Heart left ventricle (tissue), 16 donors: ENCODE data around the gene NTHL1. TPM values are rescaled to one million over a fixed set of nuclear protein-coding genes. Genes with fewer than 3 reads are reported as not detected.

Experiments used
- ATAC-seq, 4 donors: fragments of 200-7000 bp; cut with Tn5 transposase; one replicate each; pipeline ENCODE4 v1.9.1; 2020 to 2022; ENCODE audit warnings: moderate library complexity in 4 of 4, mild to moderate bottlenecking in 3 of 4, moderate number of reproducible peaks in 1 of 4
- DNase-seq, 5 donors: peaks; one replicate each; pipeline ENCODE4 v3.0.0-alpha.2; 2020
- H3K27ac ChIP-seq, 12 donors: fragments of 200-600 bp; sonication (generic) in 4 of 12; one replicate each; pipeline versions ENCODE4 v1.5.0 to v1.8.0; 2016 to 2022; ENCODE audit warnings: mild to moderate bottlenecking in 2 of 12
- H3K27me3 ChIP-seq, 9 donors: fragments of 200-600 bp; sonication (generic) in 2 of 9; one replicate each; pipeline versions ENCODE4 v1.5.1 to v1.8.0; 2016 to 2022; ENCODE audit warnings: mild to moderate bottlenecking in 3 of 9
- H3K36me3 ChIP-seq, 9 donors: fragments of 200-600 bp; sonication (generic) in 2 of 9; one replicate each; pipeline versions ENCODE4 v1.5.0 to v1.8.0; 2018 to 2022; ENCODE audit warnings: mild to moderate bottlenecking in 2 of 9
- H3K4me1 ChIP-seq, 12 donors: fragments of 200-600 bp; sonication (generic) in 4 of 12; one replicate each; pipeline versions ENCODE4 v1.5.0 to v1.8.0; 2016 to 2022; ENCODE audit warnings: mild to moderate bottlenecking in 3 of 12
- H3K4me3 ChIP-seq, 12 donors: fragments of 200-600 bp; sonication (generic) in 4 of 12; one replicate each; pipeline versions ENCODE4 v1.5.0 to v1.8.0; 2017 to 2022; ENCODE audit warnings: mild to moderate bottlenecking in 9 of 12, moderate library complexity in 4 of 12
- H3K9me3 ChIP-seq, 12 donors: fragments of 200-600 bp; sonication (generic) in 4 of 12; one replicate each; pipeline versions ENCODE4 v1.5.0 to v1.8.0; 2016 to 2022; ENCODE audit warnings: mild to moderate bottlenecking in 1 of 12
- POLR2A ChIP-seq, 2 donors: fragments of 450-650 bp; IDR thresholded peaks; one replicate each; pipeline ENCODE4 v1.6.1; 2017; ENCODE audit warnings: antibody characterized with exemption in 2 of 2, mild to moderate bottlenecking in 2 of 2, moderate library complexity in 2 of 2
- WGBS, 4 donors: extraction: QIAGEN DNeasy Blood & Tissue Kit in 2 of 4; methylation state at CpG; one replicate each; pipeline versions ENCODE4 v1.1.5 to v1.1.7; 2013 to 2018; 5-methylcytosine and 5-hydroxymethylcytosine counted together
- intact Hi-C, 10 donors: fragments of 100-400 bp; cut with DNase I; formaldehyde crosslinking; loops; one replicate each; pipeline versions ENCODE4 v1.11.1 to v1.14.2; 2022
- polyA plus RNA-seq, 2 donors: library from polyadenylated mRNA; stranded (reverse); fragments of 200-250 nt; gene quantifications; one replicate each; pipeline ENCODE4 v1.2.3, GENCODE V29; 2013
- total RNA-seq, 9 donors: library from RNA; depleted of rRNA in 2 of 9; stranded (reverse); fragments of >200 nt in 2 of 9; fragmentation: NEBNext Ultra II Directional in 3 of 9; extraction: Animal tissue kit (Norgen Biotek cat#: 25700) in 3 of 9; gene quantifications; one replicate each; pipeline versions ENCODE4 v1.1.0 to v1.2.4, GENCODE V29; 2016 to 2023
- TF ChIP-seq, protein P1 (sequence below), 12 donors: fragments of 200-600 bp; sonication (generic) in 4 of 12; IDR thresholded peaks; one replicate each; pipeline versions ENCODE4 v1.5.0 to v1.8.0; 2018 to 2022; ENCODE audit warnings: antibody characterized with exemption in 12 of 12, mild to moderate bottlenecking in 5 of 12
- donor health status: ischemic (EF 13 %, LVEDD 7.1; RV severe dilation, severe dysfunction).
- donor health status: healthy with polysubstance abuse.
- donor health status: DM: no; HTN: yes; CAD: no.
- donor health status: DM: no; HTN: no; CAD: no.
- donor health status: ischemic (EF 25% LVEDD 6.9; RV normal size, moderate dysfunction).
- donor health status: ischemic (EF 25% LVEDD 5.7; RV mildly dilated, moderate dysfunction).
- donor health status: healthy.
- donor health status: DM: yes; HTN: yes; CAD: no.
- donor health status: ischemic (EF 35%, LVEDD 5.7; RV mildly dilated, moderate dysfunction).
- donor health status: nonischemic (EF 11% LVEDD 7.7; RV severe dilation, severe dysfunction).
- donor health status: DM: yes; HTN: yes; CAD: no.
- donor health status: PGD.
- donor health status: ischemic (EF 29% LVEDD 5.4; RV normal size, mild dysfunction).
- donor health status: nonischemic (EF 23%, LVEDD 6.1; RV moderate dilation, normal function).

Gene NTHL1
- total and polyA plus RNA-seq, 11 donors: 9.0 to 32.3 (median 12.2) TPM

DNA sequence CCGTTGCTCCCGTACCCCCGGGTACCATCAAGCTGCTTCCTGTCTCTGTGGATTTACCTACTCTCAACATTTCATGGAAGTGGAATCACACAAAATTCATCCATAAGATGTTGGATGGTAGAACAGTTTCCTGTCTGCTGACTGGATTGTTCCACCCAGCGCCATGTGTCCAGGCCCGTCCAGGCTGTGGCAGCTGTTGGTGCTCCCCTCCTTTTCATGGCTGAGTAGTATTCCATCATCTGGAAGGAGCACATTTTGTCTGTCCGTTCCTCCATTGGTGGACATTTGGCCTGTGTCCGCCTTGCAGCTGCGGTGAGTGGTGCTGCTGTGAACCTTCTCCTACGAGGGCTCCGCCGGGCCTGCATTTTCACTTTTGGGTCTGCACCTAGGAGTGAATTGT, 18.5 kb upstream of the NTHL1 start:
- intact Hi-C loops: no loop called here
- Histone ChIP-seq H3K9me3 (no peaks in the 10 kb centered on the region), H3K4me3 (no peak overlapping the region), H3K36me3 (peaks cover 0 to 92% (median 81%) of the 10 kb centered on the region in 9 donors), H3K27ac (no peak overlapping the region), H3K27me3 (no peaks in the 10 kb centered on the region), H3K4me1 (no peaks in the 10 kb centered on the region)
- DNase-seq (no peak), ATAC-seq (no peak)
- TF ChIP-seq, protein P1, sequence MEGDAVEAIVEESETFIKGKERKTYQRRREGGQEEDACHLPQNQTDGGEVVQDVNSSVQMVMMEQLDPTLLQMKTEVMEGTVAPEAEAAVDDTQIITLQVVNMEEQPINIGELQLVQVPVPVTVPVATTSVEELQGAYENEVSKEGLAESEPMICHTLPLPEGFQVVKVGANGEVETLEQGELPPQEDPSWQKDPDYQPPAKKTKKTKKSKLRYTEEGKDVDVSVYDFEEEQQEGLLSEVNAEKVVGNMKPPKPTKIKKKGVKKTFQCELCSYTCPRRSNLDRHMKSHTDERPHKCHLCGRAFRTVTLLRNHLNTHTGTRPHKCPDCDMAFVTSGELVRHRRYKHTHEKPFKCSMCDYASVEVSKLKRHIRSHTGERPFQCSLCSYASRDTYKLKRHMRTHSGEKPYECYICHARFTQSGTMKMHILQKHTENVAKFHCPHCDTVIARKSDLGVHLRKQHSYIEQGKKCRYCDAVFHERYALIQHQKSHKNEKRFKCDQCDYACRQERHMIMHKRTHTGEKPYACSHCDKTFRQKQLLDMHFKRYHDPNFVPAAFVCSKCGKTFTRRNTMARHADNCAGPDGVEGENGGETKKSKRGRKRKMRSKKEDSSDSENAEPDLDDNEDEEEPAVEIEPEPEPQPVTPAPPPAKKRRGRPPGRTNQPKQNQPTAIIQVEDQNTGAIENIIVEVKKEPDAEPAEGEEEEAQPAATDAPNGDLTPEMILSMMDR (IDR thresholded peaks at IDR 0.05): no peak
- no peak for TF ChIP-seq POLR2A (IDR thresholded peaks at IDR 0.05)
- WGBS, 4 donors: 97 to 98% (median 97%) methylated on average over 11 of the region's 11 CpGs

DNA sequence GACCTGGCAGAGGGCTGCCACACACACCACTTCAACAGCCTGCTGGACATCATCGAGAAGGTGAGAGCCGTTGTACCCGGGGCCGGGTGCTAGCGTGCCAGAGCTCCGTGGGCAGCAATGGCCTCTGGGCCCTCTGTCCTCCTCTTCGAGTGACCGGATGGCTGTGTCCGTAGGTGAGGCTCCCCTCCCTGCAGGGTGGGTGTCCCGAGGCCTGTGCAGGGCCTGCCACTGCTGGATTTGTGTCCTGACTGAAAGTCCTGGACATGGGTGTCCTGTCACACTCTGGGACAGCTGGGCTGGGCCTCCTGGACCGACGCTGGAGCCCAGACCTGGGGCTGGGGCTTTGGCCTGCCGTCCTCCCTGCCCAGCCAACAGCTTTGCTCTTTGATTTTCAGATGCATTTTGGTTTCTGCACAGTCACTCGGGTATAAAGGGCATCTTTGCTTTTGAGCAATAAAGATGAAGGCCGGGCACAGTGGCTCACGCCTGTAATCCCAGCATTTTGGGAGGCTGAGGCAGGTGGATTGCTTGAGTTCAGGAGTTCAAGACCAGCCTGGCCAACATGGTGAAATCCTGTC, 16.8 kb upstream of the NTHL1 start:
- H3K4me3 ChIP-seq: no peak overlapping the region

GRCh38 chr16:2063861-2064260, 16.2 kb upstream of the NTHL1 start:
- DNase-seq (no peak), ATAC-seq (no peak)
- peaks cover 0 to 93% (median 81%) of the 10 kb centered on the region in 9 donors for H3K36me3 ChIP-seq
- no peak overlapping the region for H3K4me3 ChIP-seq
- TF ChIP-seq, protein P1 (IDR thresholded peaks at IDR 0.05): no peak
- no peak for TF ChIP-seq POLR2A (IDR thresholded peaks at IDR 0.05)
- no peaks in the 10 kb centered on the region for H3K4me1 ChIP-seq
- H3K27ac ChIP-seq: no peak overlapping the region
- intact Hi-C loops: loop anchor here in 1 of 10 donors (1.0 kb wide), 1 partner anchor 16 kb away; no protein-coding TSS in a partner anchor
- no peaks in the 10 kb centered on the region for H3K9me3 ChIP-seq
- WGBS, 4 donors: 88 to 94% (median 92%) methylated on average over 12 to 25 of the region's 25 CpGs
- no peaks in the 10 kb centered on the region for H3K27me3 ChIP-seq

More for the DNA sequence above, 16.8 kb upstream of the NTHL1 start:
- ATAC-seq: no peak
- intact Hi-C loops: loop anchor here in 1 of 10 donors (1.0 kb wide), 1 partner anchor 16 kb away; no protein-coding TSS in a partner anchor
- Histone ChIP-seq H3K36me3 (peaks cover 0 to 94% (median 84%) of the 10 kb centered on the region in 9 donors), H3K4me1 (no peaks in the 10 kb centered on the region), H3K27me3 (no peaks in the 10 kb centered on the region), H3K27ac (no peak overlapping the region), H3K9me3 (no peaks in the 10 kb centered on the region)
- no peak for DNase-seq
- 94 to 97% (median 95%) methylated on average over 6 to 16 of the region's 16 CpGs for WGBS, 4 donors
- no peak for TF ChIP-seq POLR2A (IDR thresholded peaks at IDR 0.05)
- TF ChIP-seq, protein P1 (IDR thresholded peaks at IDR 0.05): no peak

GRCh38 chr16:2062801-2063200, 15.2 kb upstream of the NTHL1 start:
- no peak for DNase-seq
- Histone ChIP-seq H3K4me3 (no peak overlapping the region), H3K4me1 (no peaks in the 10 kb centered on the region), H3K36me3 (peaks cover 0 to 90% (median 78%) of the 10 kb centered on the region in 9 donors), H3K9me3 (no peaks in the 10 kb centered on the region), H3K27me3 (no peaks in the 10 kb centered on the region), H3K27ac (no peak overlapping the region)
- 91 to 96% (median 95%) methylated on average over 17 to 28 of the region's 28 CpGs for WGBS, 4 donors
- intact Hi-C loops: no loop called here
- ATAC-seq: no peak
- TF ChIP-seq, protein P1 (IDR thresholded peaks at IDR 0.05): no peak
- TF ChIP-seq POLR2A (IDR thresholded peaks at IDR 0.05): no peak
